ENCODE measurements around the gene NEURL2. TPM values are rescaled to one million over a fixed set of nuclear protein-coding genes. Genes with fewer than 3 reads are reported as not detected.

Gene NEURL2
- total RNA-seq, 3 donors from 2014 or later, result 7.5 to 9.7 (median 8.8) TPM

GRCh38 chr20:45840700-45841198, 50.3 kb downstream of the NEURL2 start:
- Histone ChIP-seq H3K4me3 (no peak overlapping the region), H3K27me3 (no peaks in the 10 kb centered on the region), H3K9me3 (no peaks in the 10 kb centered on the region), H3K4me1 (no peaks in the 10 kb centered on the region), H3K36me3 (peaks cover 4% of the 10 kb centered on the region), H3K27ac (no peak overlapping the region)
- TF ChIP-seq, protein P1, sequence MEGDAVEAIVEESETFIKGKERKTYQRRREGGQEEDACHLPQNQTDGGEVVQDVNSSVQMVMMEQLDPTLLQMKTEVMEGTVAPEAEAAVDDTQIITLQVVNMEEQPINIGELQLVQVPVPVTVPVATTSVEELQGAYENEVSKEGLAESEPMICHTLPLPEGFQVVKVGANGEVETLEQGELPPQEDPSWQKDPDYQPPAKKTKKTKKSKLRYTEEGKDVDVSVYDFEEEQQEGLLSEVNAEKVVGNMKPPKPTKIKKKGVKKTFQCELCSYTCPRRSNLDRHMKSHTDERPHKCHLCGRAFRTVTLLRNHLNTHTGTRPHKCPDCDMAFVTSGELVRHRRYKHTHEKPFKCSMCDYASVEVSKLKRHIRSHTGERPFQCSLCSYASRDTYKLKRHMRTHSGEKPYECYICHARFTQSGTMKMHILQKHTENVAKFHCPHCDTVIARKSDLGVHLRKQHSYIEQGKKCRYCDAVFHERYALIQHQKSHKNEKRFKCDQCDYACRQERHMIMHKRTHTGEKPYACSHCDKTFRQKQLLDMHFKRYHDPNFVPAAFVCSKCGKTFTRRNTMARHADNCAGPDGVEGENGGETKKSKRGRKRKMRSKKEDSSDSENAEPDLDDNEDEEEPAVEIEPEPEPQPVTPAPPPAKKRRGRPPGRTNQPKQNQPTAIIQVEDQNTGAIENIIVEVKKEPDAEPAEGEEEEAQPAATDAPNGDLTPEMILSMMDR (IDR thresholded peaks at IDR 0.05), result no peak
- TF ChIP-seq POLR2A (IDR thresholded peaks at IDR 0.05) (no peak), POLR2AphosphoS5 (IDR thresholded peaks at IDR 0.05) (no peak)
- intact Hi-C loops (cut with DNase I; ENCODE audit: low total_unique reads), result no loop called here
- no peak for DNase-seq (ENCODE audit: low spot score in 2 of 2)

Other genes starting within 250 kb of the NEURL2 start
- gene WFDC11, start 221.0 kb downstream of the NEURL2 start, total RNA-seq, result not detected
- not detected for gene WFDC13, start 189.2 kb downstream of the NEURL2 start, total RNA-seq
- gene WFDC10B, start 186.2 kb downstream of the NEURL2 start, total RNA-seq, result not detected
- gene SPINT4, start 168.9 kb downstream of the NEURL2 start, total RNA-seq, result not detected
- gene WFDC3, start 99.3 kb downstream of the NEURL2 start, total RNA-seq, result under 1 TPM in 1 of 3 donors, not detected in 2; 0.73 TPM
- 10 to 100 TPM; 20.8 to 33.8 (median 26.2) TPM for gene DNTTIP1, start 99.3 kb downstream of the NEURL2 start, total RNA-seq
- gene UBE2C, start 78.6 kb downstream of the NEURL2 start, total RNA-seq, result 1 to 10 TPM in 2 of 3 donors, under 1 TPM in 1; 0.98 to 5.9 (median 1.2) TPM
- 1 to 10 TPM; 2.0 to 4.8 (median 2.6) TPM for gene TNNC2, start 63.9 kb downstream of the NEURL2 start, total RNA-seq
- gene SNX21, start 57.4 kb downstream of the NEURL2 start, total RNA-seq, result 100 to 1,000 TPM in 1 of 3 donors, 10 to 100 TPM in 2; 55.0 to 138 (median 66.9) TPM
- gene ACOT8, start 33.8 kb downstream of the NEURL2 start, total RNA-seq, result 10 to 100 TPM; 33.4 to 48.9 (median 37.3) TPM
- 1 to 10 TPM; 1.9 to 5.4 (median 4.9) TPM for gene ZSWIM3, start 33.6 kb downstream of the NEURL2 start, total RNA-seq
- 10 to 100 TPM in 1 of 3 donors, 1 to 10 TPM in 2; 6.9 to 11.4 (median 7.5) TPM for gene ZSWIM1, start 10.0 kb downstream of the NEURL2 start, total RNA-seq
- 1 to 10 TPM; 3.4 to 3.9 (median 3.7) TPM for gene SPATA25, start 3.6 kb downstream of the NEURL2 start, total RNA-seq
- gene CTSA, start 127 bp upstream of the NEURL2 start, total RNA-seq, result 100 to 1,000 TPM in 1 of 3 donors, 10 to 100 TPM in 2; 42.0 to 136 (median 55.6) TPM
- 100 to 1,000 TPM in 1 of 3 donors, 10 to 100 TPM in 2; 78.3 to 405 (median 100.0) TPM for gene PLTP, start 20.9 kb upstream of the NEURL2 start, total RNA-seq
- gene PCIF1, start 43.5 kb upstream of the NEURL2 start, total RNA-seq, result 10 to 100 TPM; 28.2 to 40.2 (median 30.8) TPM
- gene ZNF335, start 81.0 kb upstream of the NEURL2 start, total RNA-seq, result 10 to 100 TPM; 12.6 to 25.9 (median 20.6) TPM
- 1 to 10 TPM in 2 of 3 donors, under 1 TPM in 1; 0.98 to 7.8 (median 5.9) TPM for gene MMP9, start 117.7 kb upstream of the NEURL2 start, total RNA-seq
- under 1 TPM in 1 of 3 donors, not detected in 2; 0.33 TPM for gene SLC12A5, start 138.0 kb upstream of the NEURL2 start, total RNA-seq
- 10 to 100 TPM; 30.1 to 59.7 (median 36.1) TPM for gene NCOA5, start 198.8 kb upstream of the NEURL2 start, total RNA-seq
- 10 to 100 TPM; 11.7 to 21.6 (median 17.0) TPM for gene CD40, start 227.1 kb upstream of the NEURL2 start, total RNA-seq